Adrenal gland (tissue), 12 donors: Measurements from ENCODE around the gene KIRREL2. TPM values are rescaled to one million over a fixed set of nuclear protein-coding genes. Genes with fewer than 3 reads are reported as not detected.

ENCODE experiments used
- DNase-seq, 7 donors: peaks; one replicate each; pipeline ENCODE4 v3.0.0-alpha.2; 2019 to 2020
- H3K27ac ChIP-seq, 5 donors: fragments of 200-600 bp; sonication (generic) in 4 of 5; 1 replicate in 3 of 5; 2 replicates in 2 of 5; pipeline versions ENCODE4 v1.5.1 to v1.8.0; 2016 to 2020; ENCODE audit warnings: mild to moderate bottlenecking in 1 of 5
- H3K27me3 ChIP-seq: fragments of 200-600 bp; 2 replicates; pipeline ENCODE4 v1.8.0; 2021
- H3K36me3 ChIP-seq, 2 donors: fragments of 200-600 bp; replicated peaks in 1 of 2; 1 replicate in 1 of 2; 2 replicates in 1 of 2; pipeline versions ENCODE4 v1.5.1 to v1.8.0; 2018 to 2022
- H3K4me1 ChIP-seq, 2 donors: fragments of 200-600 bp; replicated peaks in 1 of 2; 1 replicate in 1 of 2; 2 replicates in 1 of 2; pipeline versions ENCODE4 v1.5.1 to v1.8.0; 2018 to 2021
- H3K4me3 ChIP-seq, 4 donors: fragments of 200-600 bp; sonication (generic) in 3 of 4; one replicate each; pipeline ENCODE4 v1.5.1; 2016 to 2018
- H3K9me3 ChIP-seq, 3 donors: fragments of 200-600 bp; sonication (generic) in 1 of 3; replicated peaks in 1 of 3; 1 replicate in 2 of 3; 2 replicates in 1 of 3; pipeline versions ENCODE4 v1.5.1 to v1.8.0; 2016 to 2021
- POLR2A ChIP-seq, 2 donors: fragments of 450-650 bp; IDR thresholded peaks; one replicate each; pipeline ENCODE4 v1.6.1; 2017; ENCODE audit warnings: antibody characterized with exemption in 2 of 2, mild to moderate bottlenecking in 2 of 2, moderate library complexity in 1 of 2
- WGBS, 4 donors: extraction: QIAGEN DNeasy Blood & Tissue Kit in 2 of 4; methylation state at CpG; one replicate each; pipeline versions ENCODE4 v1.1.5 to v1.1.7; 2013 to 2017; 5-methylcytosine and 5-hydroxymethylcytosine counted together
- intact Hi-C, 2 donors: fragments of 100-400 bp; cut with DNase I; formaldehyde crosslinking; loops; one replicate each; pipeline versions ENCODE4 v1.14.1 to v1.15.0; 2022 to 2023
- polyA plus RNA-seq, 3 donors: library from polyadenylated mRNA; stranded (reverse); fragments of 200-250 nt in 2 of 3; fragments of 350-450 nt in 1 of 3; fragmentation: Illumina TruSeq in 1 of 3; extraction: RNeasy Lipid Tissue Mini Kit (QIAGEN cat#74804) in 1 of 3; gene quantifications; one replicate each; pipeline ENCODE4 v1.2.3, GENCODE V29; 2013 to 2014
- total RNA-seq, 9 donors: library from RNA; depleted of rRNA in 4 of 9; stranded (reverse); fragments of >200 nt in 4 of 9; fragments of 120-200 nt in 1 of 9; fragmentation: NEBNext Ultra II Directional in 1 of 9; extraction: Animal tissue kit (Norgen Biotek cat#: 25700) in 1 of 9; gene quantifications; one replicate each; pipeline versions ENCODE4 v1.1.0 to v1.2.4, GENCODE V29; 2013 to 2023
- TF ChIP-seq, protein P1 (sequence below), 6 experiments: fragments of 450-650 bp in 4 of 6; fragments of 200-600 bp in 2 of 6; sonication (generic) in 1 of 6; IDR thresholded peaks; 1 replicate in 5 of 6; 2 replicates in 1 of 6; pipeline versions ENCODE4 v1.5.1 to v1.8.0; 2016 to 2021; ENCODE audit warnings: antibody characterized with exemption in 6 of 6, mild to moderate bottlenecking in 2 of 6, moderate library complexity in 1 of 6
- donor health status: healthy with polysubstance abuse.
- donor health status: Bipolar disorder and iron deficiency.
- donor health status: DM: yes; HTN: yes; CAD: no.
- donor health status: DM: no; HTN: no; CAD: no.
- donor health status: DM: no; HTN: no; CAD: no.
- donor health status: DM: yes; HTN: yes; CAD: no.

The KIRREL2 gene
- total and polyA plus RNA-seq, 12 donors = 0.03 to 0.32 (median 0.14) TPM; not detected in 5

DNA sequence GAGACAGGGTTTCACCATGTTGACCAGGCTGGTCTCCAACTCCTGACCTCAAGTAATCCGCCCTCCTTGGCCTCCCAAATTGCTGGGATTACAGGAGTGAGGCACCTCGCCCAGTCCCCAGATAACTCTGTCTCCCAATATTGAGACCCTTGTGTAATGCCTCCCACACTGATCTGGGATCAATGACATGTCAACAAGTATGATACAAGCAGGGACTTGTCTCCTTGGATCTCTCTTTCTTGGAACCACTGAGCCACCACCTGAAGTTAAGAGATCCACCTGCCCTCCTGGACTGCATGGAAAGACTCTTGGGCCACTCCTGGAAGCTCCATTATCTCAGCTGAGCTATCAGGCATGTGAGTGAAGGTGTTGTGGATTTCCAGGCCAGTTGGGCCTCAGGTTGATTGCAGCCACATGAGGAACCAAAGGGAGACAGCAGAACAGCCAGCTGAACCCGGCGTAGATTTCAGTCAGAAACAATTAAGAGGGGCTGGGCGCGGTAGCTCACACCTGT is 28.6 kb downstream of the KIRREL2 start:
- Histone ChIP-seq H3K27me3 (no peaks in the 10 kb centered on the region), H3K4me3 (no peak overlapping the region), H3K9me3 (no peaks in the 10 kb centered on the region), H3K36me3 (peaks cover 0 to 33% of the 10 kb centered on the region in 2 donors), H3K27ac (no peak overlapping the region), H3K4me1 (no peaks in the 10 kb centered on the region)
- no peak for TF ChIP-seq POLR2A (IDR thresholded peaks at IDR 0.05)
- TF ChIP-seq, protein P1, sequence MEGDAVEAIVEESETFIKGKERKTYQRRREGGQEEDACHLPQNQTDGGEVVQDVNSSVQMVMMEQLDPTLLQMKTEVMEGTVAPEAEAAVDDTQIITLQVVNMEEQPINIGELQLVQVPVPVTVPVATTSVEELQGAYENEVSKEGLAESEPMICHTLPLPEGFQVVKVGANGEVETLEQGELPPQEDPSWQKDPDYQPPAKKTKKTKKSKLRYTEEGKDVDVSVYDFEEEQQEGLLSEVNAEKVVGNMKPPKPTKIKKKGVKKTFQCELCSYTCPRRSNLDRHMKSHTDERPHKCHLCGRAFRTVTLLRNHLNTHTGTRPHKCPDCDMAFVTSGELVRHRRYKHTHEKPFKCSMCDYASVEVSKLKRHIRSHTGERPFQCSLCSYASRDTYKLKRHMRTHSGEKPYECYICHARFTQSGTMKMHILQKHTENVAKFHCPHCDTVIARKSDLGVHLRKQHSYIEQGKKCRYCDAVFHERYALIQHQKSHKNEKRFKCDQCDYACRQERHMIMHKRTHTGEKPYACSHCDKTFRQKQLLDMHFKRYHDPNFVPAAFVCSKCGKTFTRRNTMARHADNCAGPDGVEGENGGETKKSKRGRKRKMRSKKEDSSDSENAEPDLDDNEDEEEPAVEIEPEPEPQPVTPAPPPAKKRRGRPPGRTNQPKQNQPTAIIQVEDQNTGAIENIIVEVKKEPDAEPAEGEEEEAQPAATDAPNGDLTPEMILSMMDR (IDR thresholded peaks at IDR 0.05) = no peak
- intact Hi-C loops = loop anchor here in 1 of 2 donors (5.0 kb wide), 1 partner anchor 52 kb away; the partner anchor contains the start of gene LRFN3
- no peak for DNase-seq
- WGBS, 4 donors = 91 to 96% (median 93%) methylated on average over 6 of the region's 6 CpGs

DNA sequence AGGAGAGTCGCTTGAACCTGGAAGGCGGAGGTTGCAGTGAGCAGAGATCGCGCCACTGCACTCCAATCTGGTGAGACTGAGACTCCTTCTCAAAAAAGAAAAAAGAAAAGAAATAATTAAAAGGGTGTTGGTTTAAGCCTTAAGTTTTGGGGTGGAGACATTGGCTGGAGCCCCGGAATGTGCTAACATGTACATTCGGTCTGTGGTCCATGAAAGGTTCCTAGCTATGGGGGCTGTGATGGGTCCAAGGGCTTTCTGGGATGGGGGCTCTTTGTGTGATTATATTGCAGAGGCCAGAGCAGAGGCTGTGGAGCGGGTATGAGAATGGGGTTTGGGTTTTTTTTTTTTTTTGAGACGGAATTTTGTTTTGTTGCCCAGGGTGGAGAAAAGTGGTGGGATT is 29.2 kb downstream of the KIRREL2 start:
- Histone ChIP-seq H3K27ac (no peak overlapping the region), H3K27me3 (no peaks in the 10 kb centered on the region), H3K36me3 (peaks cover 0 to 40% of the 10 kb centered on the region in 2 donors), H3K9me3 (no peaks in the 10 kb centered on the region), H3K4me1 (no peaks in the 10 kb centered on the region), H3K4me3 (no peak overlapping the region)
- TF ChIP-seq POLR2A (IDR thresholded peaks at IDR 0.05) = no peak
- TF ChIP-seq, protein P1 (IDR thresholded peaks at IDR 0.05) = no peak
- no peak for DNase-seq
- 93 to 95% (median 93%) methylated on average over 7 to 8 of the region's 8 CpGs for WGBS, 4 donors
- intact Hi-C loops = loop anchor here in 1 of 2 donors (5.0 kb wide), 1 partner anchor 51 kb away; the partner anchor contains the start of gene LRFN3

DNA sequence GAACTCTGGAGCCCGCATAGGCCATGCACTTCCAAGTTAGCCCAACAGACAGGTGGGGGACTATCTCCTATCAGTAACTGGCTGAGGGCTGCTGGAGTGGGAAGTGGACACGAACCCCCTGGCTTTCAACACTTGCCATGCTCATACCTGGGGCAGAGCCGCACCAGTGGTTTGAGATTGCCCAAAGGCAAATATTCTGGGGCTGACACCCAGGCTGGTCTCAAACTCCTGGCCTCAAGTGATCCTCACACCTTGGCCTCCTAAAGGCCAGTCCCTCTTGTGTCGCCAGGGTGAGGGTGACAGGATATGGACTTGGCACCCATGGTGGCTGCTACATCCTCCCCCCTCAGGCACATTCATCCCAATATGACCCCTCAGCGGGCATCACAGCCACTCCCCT is 30.5 kb downstream of the KIRREL2 start:
- 95 to 100% (median 96%) methylated on average over 3 to 5 of the region's 5 CpGs for WGBS, 4 donors
- Histone ChIP-seq H3K27ac (no peak overlapping the region), H3K27me3 (no peaks in the 10 kb centered on the region), H3K4me3 (no peak overlapping the region), H3K4me1 (no peaks in the 10 kb centered on the region), H3K36me3 (peaks cover 0 to 40% of the 10 kb centered on the region in 2 donors), H3K9me3 (no peaks in the 10 kb centered on the region)
- no peak for DNase-seq
- TF ChIP-seq, protein P1 (IDR thresholded peaks at IDR 0.05) = no peak
- no peak for TF ChIP-seq POLR2A (IDR thresholded peaks at IDR 0.05)
- intact Hi-C loops = loop anchor here in 1 of 2 donors (5.0 kb wide), 1 partner anchor 50 kb away; the partner anchor contains the start of gene LRFN3

DNA sequence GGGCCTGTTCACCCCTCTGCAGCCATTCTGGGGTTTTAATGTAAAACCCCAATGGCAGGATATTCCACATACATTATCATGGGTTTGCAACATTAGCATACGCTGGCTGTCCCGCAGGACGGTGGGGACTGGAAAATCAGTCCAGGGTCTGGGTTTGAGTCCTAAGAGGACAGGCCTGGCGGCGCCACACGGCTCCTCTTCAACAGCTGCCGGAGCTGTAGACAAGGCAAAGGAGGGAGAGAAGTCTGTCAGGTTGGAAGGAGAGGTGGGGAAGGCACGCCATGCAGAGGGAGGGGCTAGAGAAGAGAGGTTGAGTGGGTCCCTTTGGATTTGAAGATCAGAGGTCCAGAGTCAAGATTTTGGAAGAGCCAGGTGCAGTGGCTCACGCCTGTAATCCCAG is 31.7 kb downstream of the KIRREL2 start:
- TF ChIP-seq, protein P1 (IDR thresholded peaks at IDR 0.05) = no peak
- no peak for TF ChIP-seq POLR2A (IDR thresholded peaks at IDR 0.05)
- Histone ChIP-seq H3K9me3 (no peaks in the 10 kb centered on the region), H3K4me3 (no peak overlapping the region), H3K36me3 (peaks cover 0 to 47% of the 10 kb centered on the region in 2 donors), H3K4me1 (no peaks in the 10 kb centered on the region), H3K27me3 (no peaks in the 10 kb centered on the region), H3K27ac (no peak overlapping the region)
- WGBS, 4 donors = 90 to 96% (median 92%) methylated on average over 9 of the region's 9 CpGs
- no peak for DNase-seq
- intact Hi-C loops = loop anchor here in 1 of 2 donors (5.0 kb wide), 1 partner anchor 49 kb away; the partner anchor contains the start of gene LRFN3
